ENCODE data around the gene ATP5MG. TPM values are rescaled to one million over a fixed set of nuclear protein-coding genes. Genes with fewer than 3 reads are reported as not detected.

The ATP5MG gene
- 100 to 1,000 TPM in 2 of 3 donors, 10 to 100 TPM in 1; 63.1 to 232 (median 188) TPM for polyA plus RNA-seq

- no peak within 1 kb of the TSS for H3K27ac ChIP-seq (ENCODE audit: low read depth, low read length)
- 0% methylated on average over 51 of the region's 51 CpGs for WGBS, 3 donors
Measured at GRCh38 chr11:118401151-118401879, at the start of gene ATP5MG. Gene ATP5MG (plus strand): TSS chr11:118401606. CDS start chr11:118401666, 60 bp downstream.

GRCh38 chr11:118353084-118353710 lies 48.2 kb upstream of the ATP5MG start:
- 7 to 11% (median 11%) methylated on average over 5 to 6 of the region's 6 CpGs for WGBS, 3 donors
- no peak overlapping the region for H3K27ac ChIP-seq (ENCODE audit: low read depth, low read length)

GRCh38 chr11:118358071-118358470 lies 43.3 kb upstream of the ATP5MG start:
- WGBS, 3 donors: 62 to 66% (median 64%) methylated on average over 3 of the region's 3 CpGs
- H3K27ac ChIP-seq (ENCODE audit: low read depth, low read length): no peak overlapping the region

- WGBS, 3 donors: 3 to 5% (median 5%) methylated on average over 33 of the region's 33 CpGs
Measured at GRCh38 chr11:118359295-118359958, 42.0 kb upstream of the ATP5MG start, which contains the start of gene UBE4A. Gene UBE4A (plus strand): TSS chr11:118359600. CDS start chr11:118365081, 5,481 bp downstream.

GRCh38 chr11:118364956-118365615 lies 36.3 kb upstream of the ATP5MG start:
- 76 to 96% (median 93%) methylated on average over 3 of the region's 3 CpGs for WGBS, 3 donors

More at GRCh38 chr11:118359295-118359958, 42.0 kb upstream of the ATP5MG start, which contains the start of gene UBE4A:
- H3K27ac ChIP-seq (ENCODE audit: low read depth, low read length): no peak within 1 kb of the TSS

GRCh38 chr11:118366287-118366686 lies 35.1 kb upstream of the ATP5MG start:
- 30 to 100% (median 85%) methylated on average over 1 of the region's 1 CpG for WGBS, 3 donors
- H3K27ac ChIP-seq (ENCODE audit: low read depth, low read length): no peak overlapping the region

More at GRCh38 chr11:118364956-118365615, 36.3 kb upstream of the ATP5MG start:
- H3K27ac ChIP-seq (ENCODE audit: low read depth, low read length): no peak overlapping the region

- H3K27ac ChIP-seq (ENCODE audit: low read depth, low read length): no peak overlapping the region
- 94 to 97% (median 97%) methylated on average over 4 of the region's 4 CpGs for WGBS, 3 donors
Measured at GRCh38 chr11:118370774-118371173, 30.6 kb upstream of the ATP5MG start.

GRCh38 chr11:118373263-118373662 lies 28.1 kb upstream of the ATP5MG start:
- no peak overlapping the region for H3K27ac ChIP-seq (ENCODE audit: low read depth, low read length)
- WGBS, 3 donors: 82 to 98% (median 90%) methylated on average over 2 of the region's 2 CpGs

GRCh38 chr11:118373871-118374270 lies 27.5 kb upstream of the ATP5MG start:
- H3K27ac ChIP-seq (ENCODE audit: low read depth, low read length): no peak overlapping the region
- 85 to 98% (median 94%) methylated on average over 5 of the region's 5 CpGs for WGBS, 3 donors

- 63 to 86% (median 65%) methylated on average over 3 of the region's 3 CpGs for WGBS, 3 donors
- no peak overlapping the region for H3K27ac ChIP-seq (ENCODE audit: low read depth, low read length)
Measured at GRCh38 chr11:118374729-118375128, 26.7 kb upstream of the ATP5MG start.

GRCh38 chr11:118375978-118376377 lies 25.4 kb upstream of the ATP5MG start:
- no peak overlapping the region for H3K27ac ChIP-seq (ENCODE audit: low read depth, low read length)

- 92 to 94% (median 92%) methylated on average over 4 of the region's 4 CpGs for WGBS, 3 donors
- no peak overlapping the region for H3K27ac ChIP-seq (ENCODE audit: low read depth, low read length)
Measured at GRCh38 chr11:118379497-118379896, 21.9 kb upstream of the ATP5MG start.

GRCh38 chr11:118380571-118380970 lies 20.8 kb upstream of the ATP5MG start:
- H3K27ac ChIP-seq (ENCODE audit: low read depth, low read length): no peak overlapping the region

- H3K27ac ChIP-seq (ENCODE audit: low read depth, low read length): no peak overlapping the region
- 92 to 98% (median 95%) methylated on average over 3 of the region's 3 CpGs for WGBS, 3 donors
Measured at GRCh38 chr11:118382954-118383353, 18.5 kb upstream of the ATP5MG start.

- 92 to 96% (median 96%) methylated on average over 3 of the region's 3 CpGs for WGBS, 3 donors
- no peak overlapping the region for H3K27ac ChIP-seq (ENCODE audit: low read depth, low read length)
Measured at GRCh38 chr11:118383657-118384056, 17.7 kb upstream of the ATP5MG start.

GRCh38 chr11:118396097-118396501 lies 5.3 kb upstream of the ATP5MG start:
- no peak overlapping the region for H3K27ac ChIP-seq (ENCODE audit: low read depth, low read length)
- WGBS, 3 donors: 86 to 93% (median 91%) methylated on average over 6 of the region's 6 CpGs

- H3K27ac ChIP-seq (ENCODE audit: low read depth, low read length): no peak overlapping the region
Measured at GRCh38 chr11:118397448-118397847, 4.0 kb upstream of the ATP5MG start.

GRCh38 chr11:118398791-118399559 lies 2.4 kb upstream of the ATP5MG start:
- WGBS, 3 donors: 51 to 64% (median 52%) methylated on average over 3 of the region's 3 CpGs
- H3K27ac ChIP-seq (ENCODE audit: low read depth, low read length): no peak overlapping the region
